Ascending aorta (tissue), 2 donors: ENCODE data around the gene KCNQ1. TPM values are rescaled to one million over a fixed set of nuclear protein-coding genes. Genes with fewer than 3 reads are reported as not detected.

Source experiments
- DNase-seq, 2 donors: peaks; one replicate each; pipeline ENCODE4 v3.0.0-alpha.2; 2019; ENCODE audit warnings: low spot score in 2 of 2
- H3K27ac ChIP-seq, 2 donors: fragments of 200-600 bp; sonication (generic); one replicate each; pipeline ENCODE4 v1.5.1; 2016 to 2017; ENCODE audit warnings: mild to moderate bottlenecking in 1 of 2
- H3K27me3 ChIP-seq: fragments of 200-600 bp; sonication (generic); one replicate; pipeline ENCODE4 v1.5.1; 2017
- H3K36me3 ChIP-seq, 2 donors: fragments of 200-600 bp; sonication (generic); one replicate each; pipeline ENCODE4 v1.5.1; 2016
- H3K4me1 ChIP-seq, 2 donors: fragments of 200-600 bp; sonication (generic); one replicate each; pipeline ENCODE4 v1.5.1; 2016 to 2017; ENCODE audit warnings: mild to moderate bottlenecking in 1 of 2
- H3K4me3 ChIP-seq, 2 donors: fragments of 200-600 bp; sonication (generic); one replicate each; pipeline ENCODE4 v1.5.1; 2016 to 2017; ENCODE audit warnings: mild to moderate bottlenecking in 1 of 2
- H3K9me3 ChIP-seq, 2 donors: fragments of 200-600 bp; sonication (generic); one replicate each; pipeline ENCODE4 v1.5.1; 2016
- intact Hi-C: fragments of 100-400 bp; cut with DNase I; formaldehyde crosslinking; loops from one replicate; pipeline ENCODE4 v1.15.1; 2023
- total RNA-seq: library from RNA; depleted of rRNA; stranded (reverse); fragments of >200 nt; gene quantifications from one replicate; pipeline ENCODE4 v1.1.0, GENCODE V29; 2016
- TF ChIP-seq, protein P1 (sequence below), 3 experiments: fragments of 200-600 bp in 2 of 3; fragments of 450-650 bp in 1 of 3; sonication (generic) in 2 of 3; IDR thresholded peaks; one replicate each; pipeline ENCODE4 v1.5.1; 2016 to 2019; ENCODE audit warnings: antibody characterized with exemption in 3 of 3, mild to moderate bottlenecking in 1 of 3, moderate library complexity in 1 of 3

The KCNQ1 gene
- total RNA-seq, 1 donor from 2014 or later: 2.3 TPM

DNA sequence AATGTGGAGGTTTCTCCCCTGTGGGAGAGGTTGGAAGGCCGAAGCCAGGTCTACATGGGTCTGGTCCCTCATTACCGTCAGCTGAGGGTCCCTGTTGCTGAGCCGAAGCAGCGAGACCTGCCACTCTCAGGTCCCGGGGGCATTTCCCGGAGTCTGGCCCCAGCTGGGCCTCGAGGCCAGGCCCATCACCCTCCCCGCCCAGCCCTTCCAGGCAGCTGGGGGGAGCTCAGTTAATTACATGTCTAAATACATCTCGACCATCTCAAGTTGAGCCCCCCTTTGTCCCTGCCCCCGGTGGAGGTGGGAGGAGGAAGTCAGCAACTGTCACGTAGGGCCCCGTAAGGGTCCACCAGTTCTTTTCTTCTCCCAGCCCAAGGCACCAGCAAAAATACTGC, 437.2 kb downstream of the KCNQ1 start:
- intact Hi-C loops: loop anchor here (10.0 kb wide), 2 partner anchors 477 to 1117 kb away; partner anchors contain the start of genes CTSD and TSSC4
- Histone ChIP-seq H3K4me3 (no peak overlapping the region), H3K36me3 (peaks cover 0 to 10% of the 10 kb centered on the region in 2 donors), H3K27me3 (no peaks in the 10 kb centered on the region), H3K27ac (no peak overlapping the region), H3K9me3 (no peaks in the 10 kb centered on the region), H3K4me1 (peaks cover 0 to 17% of the 10 kb centered on the region in 2 donors)
- TF ChIP-seq, protein P1, sequence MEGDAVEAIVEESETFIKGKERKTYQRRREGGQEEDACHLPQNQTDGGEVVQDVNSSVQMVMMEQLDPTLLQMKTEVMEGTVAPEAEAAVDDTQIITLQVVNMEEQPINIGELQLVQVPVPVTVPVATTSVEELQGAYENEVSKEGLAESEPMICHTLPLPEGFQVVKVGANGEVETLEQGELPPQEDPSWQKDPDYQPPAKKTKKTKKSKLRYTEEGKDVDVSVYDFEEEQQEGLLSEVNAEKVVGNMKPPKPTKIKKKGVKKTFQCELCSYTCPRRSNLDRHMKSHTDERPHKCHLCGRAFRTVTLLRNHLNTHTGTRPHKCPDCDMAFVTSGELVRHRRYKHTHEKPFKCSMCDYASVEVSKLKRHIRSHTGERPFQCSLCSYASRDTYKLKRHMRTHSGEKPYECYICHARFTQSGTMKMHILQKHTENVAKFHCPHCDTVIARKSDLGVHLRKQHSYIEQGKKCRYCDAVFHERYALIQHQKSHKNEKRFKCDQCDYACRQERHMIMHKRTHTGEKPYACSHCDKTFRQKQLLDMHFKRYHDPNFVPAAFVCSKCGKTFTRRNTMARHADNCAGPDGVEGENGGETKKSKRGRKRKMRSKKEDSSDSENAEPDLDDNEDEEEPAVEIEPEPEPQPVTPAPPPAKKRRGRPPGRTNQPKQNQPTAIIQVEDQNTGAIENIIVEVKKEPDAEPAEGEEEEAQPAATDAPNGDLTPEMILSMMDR (IDR thresholded peaks at IDR 0.05): no peak
- DNase-seq: no peak

DNA sequence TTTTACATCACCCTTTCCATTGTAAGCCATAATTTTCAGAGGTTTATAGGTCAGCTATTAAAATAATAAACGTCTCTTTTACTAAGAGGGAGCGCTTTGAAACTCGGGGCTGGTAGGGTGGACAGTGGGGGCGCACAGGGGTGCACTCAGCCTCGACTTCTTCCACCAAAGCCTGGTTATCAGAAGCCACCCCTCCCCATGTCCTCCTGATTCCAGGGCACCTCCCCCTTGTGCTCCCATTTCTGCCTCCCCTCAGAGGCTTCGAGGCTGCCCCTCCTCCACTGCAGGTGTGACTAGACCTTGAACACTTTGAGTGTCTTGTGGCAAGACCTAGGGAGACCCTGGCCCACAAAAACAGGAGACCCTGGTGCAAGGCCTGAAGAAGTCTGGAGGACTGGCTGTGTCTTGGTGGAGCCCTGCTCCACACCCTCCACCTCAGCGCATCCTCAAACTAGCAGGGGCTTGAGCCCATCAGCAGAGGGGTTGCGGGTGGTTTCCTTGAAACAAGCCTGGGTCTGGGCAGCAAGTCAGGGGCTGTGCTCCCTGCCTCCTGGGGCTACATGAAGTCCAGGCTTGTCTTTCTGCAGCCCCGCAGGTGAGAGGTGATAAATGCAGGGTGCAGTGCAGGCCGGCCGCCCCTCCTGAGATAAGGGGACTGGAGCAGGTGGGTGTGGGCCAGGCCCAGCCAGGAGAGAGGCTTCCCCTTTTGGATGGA, 437.7 kb downstream of the KCNQ1 start:
- Histone ChIP-seq H3K4me1 (peaks cover 0 to 17% of the 10 kb centered on the region in 2 donors), H3K27me3 (no peaks in the 10 kb centered on the region), H3K4me3 (peak overlapping the region in 1 of 2 donors; percentile 89), H3K36me3 (peaks cover 0 to 10% of the 10 kb centered on the region in 2 donors), H3K9me3 (no peaks in the 10 kb centered on the region), H3K27ac (no peak overlapping the region)
- TF ChIP-seq, protein P1 (IDR thresholded peaks at IDR 0.05): no peak
- intact Hi-C loops: loop anchor here (10.0 kb wide), 2 partner anchors 478 to 1118 kb away; partner anchors contain the start of genes CTSD and TSSC4
- no peak for DNase-seq

DNA sequence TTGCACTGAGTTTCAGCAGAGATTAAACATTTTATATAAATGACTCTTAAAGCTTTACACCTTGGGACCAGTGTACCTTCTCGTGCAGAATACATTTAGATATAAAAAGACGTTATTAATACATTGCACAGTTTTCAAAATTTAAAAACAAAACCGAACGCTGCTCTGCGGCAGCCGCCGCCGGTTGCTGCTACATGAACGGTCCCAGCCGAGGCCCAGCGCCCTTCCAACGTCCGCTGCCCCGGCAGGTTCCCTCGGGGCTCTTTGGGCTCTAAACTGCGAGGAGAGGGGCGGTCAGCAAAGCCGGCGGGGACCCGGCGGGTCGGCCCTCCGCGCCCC, 438.8 kb downstream of the KCNQ1 start:
- Histone ChIP-seq H3K4me3 (peak overlapping the region; percentile 89 to 95), H3K4me1 (peaks cover 0 to 17% of the 10 kb centered on the region in 2 donors), H3K27ac (peak overlapping the region; percentile 52 to 86), H3K36me3 (peaks cover 0 to 10% of the 10 kb centered on the region in 2 donors), H3K27me3 (no peaks in the 10 kb centered on the region), H3K9me3 (no peaks in the 10 kb centered on the region)
- DNase-seq: no peak
- TF ChIP-seq, protein P1 (IDR thresholded peaks at IDR 0.05): no peak
- intact Hi-C loops: loop anchor here (10.0 kb wide), 2 partner anchors 479 to 1119 kb away; partner anchors contain the start of genes CTSD and TSSC4

DNA sequence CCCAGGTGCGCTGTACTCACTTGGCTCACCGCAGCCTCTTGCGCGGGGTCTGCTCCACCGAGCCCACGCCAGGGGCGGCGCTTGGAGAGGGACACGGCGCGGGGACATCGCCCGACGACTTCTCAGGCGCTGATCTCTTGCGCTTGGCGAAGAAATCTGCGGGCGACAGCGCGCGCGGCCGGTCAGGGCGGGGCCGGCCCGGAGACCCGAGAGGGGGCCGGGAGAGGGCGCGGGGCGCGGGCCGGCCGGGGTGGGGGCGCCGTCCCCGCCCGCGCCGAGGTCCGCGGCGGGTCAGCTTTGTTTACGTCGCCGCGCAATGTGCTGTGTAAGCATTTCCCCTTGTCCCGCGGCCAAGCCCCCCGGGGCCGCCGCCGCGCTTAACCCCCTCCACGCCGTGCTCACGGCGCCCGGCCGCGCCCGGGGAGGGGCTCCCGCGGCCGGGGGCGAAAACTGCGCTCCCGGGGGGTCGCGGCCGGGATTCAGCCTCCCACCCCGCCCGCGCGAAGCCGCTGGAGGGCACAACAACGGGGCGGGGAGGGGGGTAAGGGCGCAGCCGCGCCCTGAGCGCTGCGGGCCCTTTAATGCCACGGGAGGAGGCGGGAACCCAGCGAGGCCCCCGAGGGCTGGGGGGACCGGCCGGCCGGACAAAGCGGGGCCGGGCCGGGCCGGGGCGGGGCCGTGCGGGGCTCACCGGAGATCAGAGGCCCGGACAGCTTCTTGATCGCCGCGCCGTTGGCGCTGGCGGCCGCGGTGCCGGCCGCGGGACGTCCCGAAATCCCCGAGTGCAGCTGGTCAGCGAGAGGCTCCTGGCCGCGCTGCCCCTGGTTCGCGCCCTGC, 439.4 kb downstream of the KCNQ1 start:
- peaks cover 0 to 17% of the 10 kb centered on the region in 2 donors for H3K4me1 ChIP-seq
- H3K9me3 ChIP-seq: no peaks in the 10 kb centered on the region
- peak overlapping the region; percentile 89 to 95 for H3K4me3 ChIP-seq
- TF ChIP-seq, protein P1 (IDR thresholded peaks at IDR 0.05): no peak
- H3K27ac ChIP-seq: peak overlapping the region; percentile 71 to 86
- DNase-seq: no peak
- no peaks in the 10 kb centered on the region for H3K27me3 ChIP-seq
- intact Hi-C loops: loop anchor here (1.0 to 10.0 kb wide), 3 partner anchors 106 to 1119 kb away; partner anchors contain the start of genes CTSD and TSSC4
- peaks cover 0 to 5% of the 10 kb centered on the region in 2 donors for H3K36me3 ChIP-seq

DNA sequence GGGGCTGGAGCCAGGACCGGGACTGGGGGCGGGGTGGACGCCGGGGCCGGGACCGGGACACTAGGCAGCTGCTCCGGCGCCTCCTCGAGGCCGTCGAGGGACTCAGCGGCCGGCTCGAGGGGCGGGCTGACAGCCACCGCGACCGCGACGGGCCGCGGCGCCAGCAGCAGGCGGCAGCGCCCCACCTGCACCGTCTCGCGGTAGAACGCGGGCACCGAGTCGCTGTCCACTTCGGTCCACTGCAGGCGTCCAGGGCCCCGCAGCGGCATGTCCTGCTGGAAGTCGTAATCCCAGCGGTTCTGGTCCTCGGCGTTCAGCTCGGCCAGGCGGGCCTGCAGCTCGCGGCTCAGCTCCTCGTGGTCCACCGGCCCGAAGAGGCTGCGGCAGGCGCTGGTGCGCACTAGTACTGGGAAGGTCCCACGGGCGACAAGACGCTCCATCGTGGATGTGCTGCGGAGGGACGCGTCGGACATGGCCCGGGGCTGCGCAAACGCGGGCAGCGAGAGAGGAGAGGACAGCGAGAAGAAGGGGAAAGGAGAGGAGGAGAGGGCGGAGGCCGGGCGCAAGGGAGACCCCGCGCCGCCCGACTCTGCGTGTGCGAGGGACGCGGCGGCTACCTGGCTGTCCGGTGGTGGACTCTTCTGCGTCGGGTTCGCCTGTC, 440.3 kb downstream of the KCNQ1 start:
- no peaks in the 10 kb centered on the region for H3K9me3 ChIP-seq
- H3K27me3 ChIP-seq: no peaks in the 10 kb centered on the region
- TF ChIP-seq, protein P1 (IDR thresholded peaks at IDR 0.05): peak in 2 of 3 experiments; percentile 28 to 40
- peak overlapping the region; percentile 89 to 95 for H3K4me3 ChIP-seq
- peaks cover 0 to 17% of the 10 kb centered on the region in 2 donors for H3K4me1 ChIP-seq
- DNase-seq: no peak
- intact Hi-C loops: loop anchor here (1.0 to 10.0 kb wide), 6 partner anchors 17 to 1120 kb away; partner anchors contain the start of genes CTSD and TSSC4
- no peaks in the 10 kb centered on the region for H3K36me3 ChIP-seq
- peak overlapping the region; percentile 77 to 86 for H3K27ac ChIP-seq
